ENCODE measurements around the gene NCCRP1.

Gene NCCRP1, protein sequence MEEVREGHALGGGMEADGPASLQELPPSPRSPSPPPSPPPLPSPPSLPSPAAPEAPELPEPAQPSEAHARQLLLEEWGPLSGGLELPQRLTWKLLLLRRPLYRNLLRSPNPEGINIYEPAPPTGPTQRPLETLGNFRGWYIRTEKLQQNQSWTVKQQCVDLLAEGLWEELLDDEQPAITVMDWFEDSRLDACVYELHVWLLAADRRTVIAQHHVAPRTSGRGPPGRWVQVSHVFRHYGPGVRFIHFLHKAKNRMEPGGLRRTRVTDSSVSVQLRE

GRCh38 chr19:39196860-39197562, at the start of gene NCCRP1:
Gene NCCRP1, plus strand, starts transcription at chr19:39196964. Its CDS starts 19 bp downstream, at chr19:39196983.
- DNase-seq, result no peak

DNA sequence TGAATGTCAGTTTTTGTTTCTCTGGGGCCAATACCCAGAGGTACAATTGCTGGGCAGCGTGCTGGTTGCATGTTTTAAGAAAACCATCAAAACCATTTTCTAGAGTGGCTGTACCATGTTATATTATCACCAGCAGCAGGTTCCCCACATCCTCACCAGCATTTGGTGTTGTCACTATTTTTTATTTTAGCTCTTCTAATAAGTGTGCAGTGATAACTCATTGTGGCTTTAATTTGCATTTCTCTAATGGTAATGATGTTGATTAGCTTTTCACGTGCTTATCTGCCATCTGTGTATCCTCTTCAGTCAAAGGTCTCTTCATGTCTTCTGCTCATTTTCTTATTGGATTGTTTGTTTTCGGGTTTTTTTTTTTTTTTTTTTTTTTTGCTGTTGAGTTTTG, 49.3 kb upstream of the NCCRP1 start:
- DNase-seq, result no peak

GRCh38 chr19:39148939-39149529, 47.7 kb upstream of the NCCRP1 start:
- no peak for DNase-seq

DNA sequence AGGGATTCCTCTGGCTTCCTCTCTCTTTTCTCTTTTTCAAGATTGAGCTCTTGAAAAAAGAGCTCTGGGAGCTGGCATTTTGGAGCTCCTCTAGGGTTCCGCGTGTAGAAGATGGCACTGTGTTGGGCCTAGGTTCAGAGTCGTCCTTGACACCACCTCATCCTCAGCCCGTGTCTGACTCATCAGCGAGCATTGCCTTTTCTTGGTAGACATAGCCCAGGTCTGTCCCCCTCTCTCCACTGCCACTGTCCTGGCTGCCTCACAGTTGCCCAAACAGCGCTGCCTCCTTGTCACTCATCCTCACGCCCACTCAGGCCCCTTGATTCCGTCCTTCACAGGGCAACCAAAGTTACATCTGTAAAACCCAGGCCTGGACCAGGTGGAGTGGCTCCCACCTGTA, 46.5 kb upstream of the NCCRP1 start:
- no peak for DNase-seq

DNA sequence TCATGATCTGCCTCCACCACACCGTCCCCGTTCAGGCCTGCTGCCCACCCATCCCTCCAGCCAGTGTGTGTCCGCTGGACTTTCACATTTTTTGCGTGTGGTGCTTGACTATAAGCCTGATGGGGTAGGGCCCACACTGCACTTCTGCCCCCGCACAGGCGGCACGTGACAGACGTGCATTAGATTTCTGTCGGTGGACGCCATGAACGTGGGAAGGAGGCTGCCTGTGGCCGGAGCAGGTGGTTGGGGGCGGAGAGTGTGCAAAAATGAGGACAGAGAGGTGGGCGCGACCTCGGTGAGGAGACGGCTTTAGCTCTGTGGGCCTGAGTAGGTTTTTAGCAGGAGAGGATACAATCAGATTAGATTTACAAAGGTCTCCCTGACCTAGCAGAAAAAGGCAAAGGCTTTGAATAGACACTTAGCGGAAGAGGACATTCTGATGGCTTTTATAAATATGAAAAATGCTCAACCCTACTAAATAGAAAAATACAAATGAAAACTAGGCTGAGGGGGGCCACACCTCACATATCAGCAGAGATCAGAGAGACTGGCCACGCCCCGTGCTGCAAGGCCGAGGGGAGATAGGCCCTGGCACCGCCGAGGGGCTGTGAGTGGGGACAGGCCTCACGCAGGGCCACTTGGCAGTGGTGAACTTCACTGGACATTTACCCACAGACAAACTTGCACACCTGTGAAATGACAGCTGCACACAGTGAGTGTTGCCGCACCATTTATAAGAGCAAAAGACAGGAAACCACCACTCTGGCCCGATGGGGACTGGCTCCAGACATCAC, 45.8 kb upstream of the NCCRP1 start:
- DNase-seq, result no peak

DNA sequence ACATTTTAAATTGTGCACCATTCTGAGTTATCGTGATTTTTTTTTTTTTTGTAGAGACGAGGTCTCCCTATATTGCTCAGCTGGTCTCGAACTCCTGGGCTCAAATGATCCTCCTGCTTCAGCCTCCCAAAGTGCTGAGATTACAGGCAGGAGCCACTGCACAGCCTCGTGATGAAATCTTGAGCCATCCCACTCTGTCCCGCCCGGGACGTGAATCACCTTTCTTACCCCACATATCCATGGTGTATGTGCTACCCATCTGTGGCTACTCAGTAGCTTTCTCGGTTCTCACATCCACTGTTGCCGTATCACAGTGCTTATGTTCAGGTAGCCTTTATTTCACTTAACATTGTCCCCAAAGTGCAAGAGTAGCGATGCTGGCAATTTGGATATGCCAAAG, 44.7 kb upstream of the NCCRP1 start:
- no peak for DNase-seq

GRCh38 chr19:39154100-39154628, 42.6 kb upstream of the NCCRP1 start:
- DNase-seq, result no peak

- no peak for DNase-seq
Observed at GRCh38 chr19:39154629-39155100, 42.1 kb upstream of the NCCRP1 start.

DNA sequence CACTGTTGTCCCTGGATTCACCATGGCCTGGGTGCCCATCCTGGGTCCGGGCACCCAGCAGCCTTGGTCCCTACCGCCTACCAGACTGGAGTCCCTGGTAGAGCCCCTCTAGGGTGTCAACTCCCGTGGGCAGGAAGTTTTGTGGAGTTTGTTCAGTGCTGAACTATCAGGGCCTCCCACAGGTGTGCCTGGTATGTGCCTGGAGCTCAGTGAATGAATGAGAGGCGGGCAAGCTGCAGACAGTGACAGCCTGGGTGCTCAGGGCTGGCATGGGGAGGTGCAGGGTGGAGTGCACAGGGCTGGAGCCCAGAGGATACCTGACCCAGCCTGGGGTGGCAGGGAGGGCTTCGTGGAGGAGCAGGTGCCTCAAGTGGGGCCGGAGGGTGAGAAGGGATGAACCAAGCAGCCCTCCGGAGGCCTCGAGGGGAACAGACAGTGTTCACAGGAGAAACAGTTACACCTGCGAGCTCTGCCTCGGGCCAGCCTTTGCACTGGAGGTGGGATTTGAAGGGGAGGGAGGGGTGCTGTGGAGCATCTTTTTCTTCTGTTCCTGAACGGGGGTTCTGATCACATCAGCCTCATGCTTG, 41.6 kb upstream of the NCCRP1 start:
- no peak for DNase-seq

DNA sequence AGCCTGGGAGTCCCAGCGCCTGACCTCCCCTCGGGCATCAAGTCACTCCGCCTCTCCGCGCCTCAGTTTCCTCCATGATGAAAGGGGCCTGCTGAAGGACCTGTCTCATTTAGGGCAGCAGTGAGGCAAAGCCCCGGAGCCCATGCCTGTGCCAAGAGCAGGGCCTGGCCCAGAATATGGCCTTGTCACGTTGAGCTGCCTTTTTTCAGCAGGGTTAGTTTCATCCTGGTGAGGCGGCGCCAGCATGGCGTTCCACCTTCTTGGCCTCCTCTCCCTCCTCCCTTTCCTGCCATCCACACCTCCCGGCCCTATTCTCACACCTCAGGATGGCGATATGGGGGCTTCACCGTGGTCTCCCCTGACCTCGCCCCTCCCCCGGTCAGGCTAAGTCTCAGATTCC, 41.0 kb upstream of the NCCRP1 start:
- no peak for DNase-seq

DNA sequence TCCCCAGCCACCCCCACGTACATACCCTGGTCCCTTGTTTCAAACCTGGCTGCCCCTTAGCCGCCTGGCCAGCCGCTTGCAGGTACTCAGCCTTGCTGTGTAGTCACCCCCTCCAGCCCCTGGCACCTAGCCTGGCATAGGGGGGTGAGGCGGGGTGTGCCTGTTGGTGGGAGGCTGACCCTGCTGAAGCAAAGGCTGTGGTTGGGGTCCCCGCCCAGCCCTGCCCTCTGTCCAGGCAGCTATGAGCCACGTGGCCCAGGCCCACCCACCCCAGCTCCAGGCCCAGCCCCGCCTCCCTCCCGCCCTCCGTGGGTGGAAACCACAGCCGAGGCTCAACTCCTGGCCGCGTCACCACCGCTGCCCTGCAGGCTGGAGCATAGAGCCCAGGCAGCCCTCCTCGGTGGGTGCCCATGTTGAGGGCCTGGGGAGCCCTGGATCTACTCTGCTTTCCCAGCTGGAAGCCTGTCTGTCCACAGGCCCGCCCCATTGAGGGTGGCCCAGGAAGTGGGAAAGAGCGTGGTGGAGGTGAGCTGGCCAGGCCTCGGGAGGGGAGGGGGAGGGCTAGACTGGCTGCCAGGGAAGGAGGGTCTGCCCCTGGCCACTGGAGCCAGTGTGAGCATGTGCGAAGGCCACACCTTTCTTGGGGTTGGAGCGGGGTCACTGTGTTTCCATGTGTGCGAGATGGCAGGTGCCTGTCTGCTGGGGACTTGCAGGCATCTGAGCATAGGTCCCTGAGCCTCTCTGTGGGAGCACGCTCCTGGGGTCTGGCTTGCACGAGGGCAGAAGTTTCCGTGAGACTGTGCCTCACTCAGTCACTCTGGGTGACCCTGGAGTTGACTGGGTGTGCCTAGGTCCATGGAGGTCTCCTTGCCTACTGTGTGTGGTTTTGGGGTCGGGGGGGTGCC, 40.2 kb upstream of the NCCRP1 start:
- DNase-seq, result no peak

GRCh38 chr19:39157275-39157996, 39.3 kb upstream of the NCCRP1 start:
- no peak for DNase-seq

DNA sequence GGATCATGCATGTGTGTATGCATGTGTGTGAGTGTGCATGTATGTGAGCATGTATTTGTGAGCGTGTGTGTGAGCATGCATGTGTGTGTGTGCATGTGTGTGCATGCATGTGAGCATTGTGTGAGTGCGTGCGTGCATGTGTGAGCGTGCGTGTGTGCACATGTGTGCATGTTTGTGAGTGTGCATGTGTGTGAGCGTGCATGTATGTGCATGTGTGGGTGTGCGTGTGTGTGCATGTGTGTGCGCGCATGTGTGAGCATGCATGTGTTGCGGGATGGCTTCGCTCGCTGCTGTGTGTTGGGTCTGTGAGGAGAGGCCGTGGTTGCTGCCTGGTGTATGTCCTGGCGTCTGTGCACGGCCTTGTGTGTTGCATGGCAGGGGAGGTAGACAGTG, 38.8 kb upstream of the NCCRP1 start:
- DNase-seq, result no peak

DNA sequence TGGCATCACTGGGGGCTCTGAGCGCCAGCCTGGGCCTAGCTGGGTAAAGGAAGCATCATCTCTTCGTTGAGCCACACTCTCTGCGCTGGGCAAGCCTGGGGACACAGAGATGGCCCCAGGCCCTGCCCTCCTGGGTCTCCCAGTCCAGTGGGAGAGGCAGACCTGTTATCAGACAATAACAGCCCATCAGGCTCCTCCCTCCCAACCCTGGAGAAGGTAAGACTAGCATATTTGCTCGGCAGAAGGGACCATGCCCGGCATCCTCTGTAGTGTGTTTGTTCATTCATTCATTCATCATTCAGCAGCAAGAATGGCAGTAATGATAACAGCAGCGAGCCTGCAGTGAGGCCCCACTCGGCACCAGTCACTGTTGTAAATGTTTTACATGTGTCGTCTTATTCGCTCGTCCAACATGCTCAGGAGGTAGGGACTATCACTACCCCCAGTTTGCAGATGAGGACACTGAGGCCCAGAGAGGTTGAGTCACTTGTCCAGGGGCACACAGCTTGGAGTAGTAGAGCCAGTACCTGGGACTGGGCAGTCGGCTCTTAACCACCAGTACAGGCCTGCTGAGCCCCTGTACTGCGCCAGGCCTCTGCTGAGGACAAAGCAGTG, 38.0 kb upstream of the NCCRP1 start:
- DNase-seq, result no peak

GRCh38 chr19:39160523-39160861, 36.3 kb upstream of the NCCRP1 start:
- no peak for DNase-seq

- DNase-seq, result no peak
Observed at GRCh38 chr19:39160889-39161672, 35.7 kb upstream of the NCCRP1 start.

DNA sequence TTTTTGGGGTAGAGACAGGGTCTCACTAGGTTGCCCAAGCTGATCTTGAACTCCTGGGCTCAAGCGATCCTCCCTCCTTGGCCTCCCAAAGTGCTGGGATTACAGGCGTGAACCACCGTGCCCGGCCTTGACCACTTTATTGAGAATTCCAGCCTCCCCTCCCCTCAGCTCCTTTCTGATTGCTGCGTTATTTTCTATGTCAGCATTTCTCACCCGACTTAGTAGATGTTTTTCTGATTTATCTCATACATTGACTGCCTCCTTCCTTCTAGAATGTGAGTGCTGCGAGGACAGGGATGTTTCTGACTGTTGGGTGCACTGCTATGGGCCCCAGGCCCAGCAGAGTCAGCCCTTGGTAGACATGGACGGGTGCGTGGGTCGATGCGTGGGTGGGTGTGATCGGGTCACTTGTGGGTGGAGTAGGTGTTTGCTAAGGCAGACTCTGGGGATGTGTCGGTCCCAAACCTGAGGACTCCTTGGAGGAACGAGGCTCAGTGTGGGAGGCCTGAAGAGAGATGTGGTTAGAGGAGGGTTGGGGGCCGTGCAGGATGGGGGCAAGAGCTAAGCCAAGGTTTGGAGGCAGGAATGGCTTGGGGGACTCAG, 34.2 kb upstream of the NCCRP1 start:
- no peak for DNase-seq

- DNase-seq, result no peak
Observed at GRCh38 chr19:39163621-39164020, 33.1 kb upstream of the NCCRP1 start.

- DNase-seq, result no peak
Observed at GRCh38 chr19:39164289-39164688, 32.5 kb upstream of the NCCRP1 start.
